ENCODE results near the gene ZC2HC1C. TPM values are rescaled to one million over a fixed set of nuclear protein-coding genes. Genes with fewer than 3 reads are reported as not detected.

Gene ZC2HC1C
- total and polyA plus RNA-seq, 2 of the 13 experiments (the other 11 are each of a cell fraction or from before 2014, with no cell fraction given): 3.3 to 3.5 TPM

DNA sequence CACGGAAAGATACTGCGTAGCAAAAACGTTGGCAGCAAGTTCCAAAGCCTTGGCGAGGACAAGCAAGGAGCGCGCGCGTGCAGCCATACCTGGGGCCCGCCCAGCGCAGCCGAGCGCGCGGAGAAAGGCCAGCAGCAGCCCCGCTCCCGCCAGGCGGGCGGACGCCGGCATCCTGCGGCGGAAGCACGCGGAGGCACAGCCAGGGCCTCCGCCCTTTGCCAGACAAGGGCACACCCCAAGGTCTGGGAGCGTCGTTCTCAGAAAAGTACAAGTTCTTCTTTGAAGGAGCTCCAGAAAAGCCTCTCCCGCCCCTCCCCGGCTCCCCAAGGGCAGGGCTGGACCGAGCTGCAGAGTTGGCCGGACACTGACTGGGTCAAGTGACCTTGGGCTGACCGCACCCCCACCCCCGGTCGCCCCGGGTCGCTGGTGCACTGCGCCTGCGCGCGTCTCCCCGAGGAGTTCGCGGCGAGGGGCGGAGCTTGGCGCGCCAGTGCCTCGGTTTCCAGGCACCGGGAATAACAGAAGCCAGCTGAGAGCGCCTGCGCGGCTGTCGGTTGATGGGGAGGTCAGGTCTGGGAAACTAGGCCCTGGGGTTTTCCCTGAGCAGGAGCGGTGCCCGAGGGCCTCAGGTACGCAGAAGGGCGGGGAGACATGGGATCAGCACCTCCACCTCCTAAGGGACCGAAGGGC is at the start of gene ZC2HC1C (continued):
- no peak for TF ChIP-seq HCFC1 (IDR thresholded peaks at IDR 0.05; ENCODE audit: low read depth, low read length)
- TF ChIP-seq ZBTB43 (CRISPR knock-in tag; conservative IDR thresholded peaks at IDR 0.05): peak; percentile 82
- TF ChIP-seq LBX2 (CRISPR knock-in tag; IDR thresholded peaks at IDR 0.05; ENCODE audit: borderline replicate concordance): peak; percentile 42; the same call in 1 of the 2 replicates
- TF ChIP-seq, protein P1, sequence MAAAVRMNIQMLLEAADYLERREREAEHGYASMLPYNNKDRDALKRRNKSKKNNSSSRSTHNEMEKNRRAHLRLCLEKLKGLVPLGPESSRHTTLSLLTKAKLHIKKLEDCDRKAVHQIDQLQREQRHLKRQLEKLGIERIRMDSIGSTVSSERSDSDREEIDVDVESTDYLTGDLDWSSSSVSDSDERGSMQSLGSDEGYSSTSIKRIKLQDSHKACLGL (CRISPR knock-in tag; IDR thresholded peaks at IDR 0.05): peak; percentile 65; the same call in 1 of the 2 replicates
- TF ChIP-seq TOPORS (CRISPR knock-in tag; IDR thresholded peaks at IDR 0.05): no peak
- TF ChIP-seq ARHGAP35 (CRISPR knock-in tag; IDR thresholded peaks at IDR 0.05; ENCODE audit: borderline replicate concordance): no peak; the same call in 1 of the 2 replicates
- TF ChIP-seq AGO2 (optimal IDR thresholded peaks at IDR 0.05; ENCODE audit: low read depth, low read length): peak; percentile 88
- no peak for TF ChIP-seq GABPA (IDR thresholded peaks at IDR 0.05; ENCODE audit: low read depth, low read length)
- TF ChIP-seq GABPA (CRISPR knock-in tag; IDR thresholded peaks at IDR 0.05; ENCODE audit: low read depth): peak; percentile 41
- TF ChIP-seq, protein P2, sequence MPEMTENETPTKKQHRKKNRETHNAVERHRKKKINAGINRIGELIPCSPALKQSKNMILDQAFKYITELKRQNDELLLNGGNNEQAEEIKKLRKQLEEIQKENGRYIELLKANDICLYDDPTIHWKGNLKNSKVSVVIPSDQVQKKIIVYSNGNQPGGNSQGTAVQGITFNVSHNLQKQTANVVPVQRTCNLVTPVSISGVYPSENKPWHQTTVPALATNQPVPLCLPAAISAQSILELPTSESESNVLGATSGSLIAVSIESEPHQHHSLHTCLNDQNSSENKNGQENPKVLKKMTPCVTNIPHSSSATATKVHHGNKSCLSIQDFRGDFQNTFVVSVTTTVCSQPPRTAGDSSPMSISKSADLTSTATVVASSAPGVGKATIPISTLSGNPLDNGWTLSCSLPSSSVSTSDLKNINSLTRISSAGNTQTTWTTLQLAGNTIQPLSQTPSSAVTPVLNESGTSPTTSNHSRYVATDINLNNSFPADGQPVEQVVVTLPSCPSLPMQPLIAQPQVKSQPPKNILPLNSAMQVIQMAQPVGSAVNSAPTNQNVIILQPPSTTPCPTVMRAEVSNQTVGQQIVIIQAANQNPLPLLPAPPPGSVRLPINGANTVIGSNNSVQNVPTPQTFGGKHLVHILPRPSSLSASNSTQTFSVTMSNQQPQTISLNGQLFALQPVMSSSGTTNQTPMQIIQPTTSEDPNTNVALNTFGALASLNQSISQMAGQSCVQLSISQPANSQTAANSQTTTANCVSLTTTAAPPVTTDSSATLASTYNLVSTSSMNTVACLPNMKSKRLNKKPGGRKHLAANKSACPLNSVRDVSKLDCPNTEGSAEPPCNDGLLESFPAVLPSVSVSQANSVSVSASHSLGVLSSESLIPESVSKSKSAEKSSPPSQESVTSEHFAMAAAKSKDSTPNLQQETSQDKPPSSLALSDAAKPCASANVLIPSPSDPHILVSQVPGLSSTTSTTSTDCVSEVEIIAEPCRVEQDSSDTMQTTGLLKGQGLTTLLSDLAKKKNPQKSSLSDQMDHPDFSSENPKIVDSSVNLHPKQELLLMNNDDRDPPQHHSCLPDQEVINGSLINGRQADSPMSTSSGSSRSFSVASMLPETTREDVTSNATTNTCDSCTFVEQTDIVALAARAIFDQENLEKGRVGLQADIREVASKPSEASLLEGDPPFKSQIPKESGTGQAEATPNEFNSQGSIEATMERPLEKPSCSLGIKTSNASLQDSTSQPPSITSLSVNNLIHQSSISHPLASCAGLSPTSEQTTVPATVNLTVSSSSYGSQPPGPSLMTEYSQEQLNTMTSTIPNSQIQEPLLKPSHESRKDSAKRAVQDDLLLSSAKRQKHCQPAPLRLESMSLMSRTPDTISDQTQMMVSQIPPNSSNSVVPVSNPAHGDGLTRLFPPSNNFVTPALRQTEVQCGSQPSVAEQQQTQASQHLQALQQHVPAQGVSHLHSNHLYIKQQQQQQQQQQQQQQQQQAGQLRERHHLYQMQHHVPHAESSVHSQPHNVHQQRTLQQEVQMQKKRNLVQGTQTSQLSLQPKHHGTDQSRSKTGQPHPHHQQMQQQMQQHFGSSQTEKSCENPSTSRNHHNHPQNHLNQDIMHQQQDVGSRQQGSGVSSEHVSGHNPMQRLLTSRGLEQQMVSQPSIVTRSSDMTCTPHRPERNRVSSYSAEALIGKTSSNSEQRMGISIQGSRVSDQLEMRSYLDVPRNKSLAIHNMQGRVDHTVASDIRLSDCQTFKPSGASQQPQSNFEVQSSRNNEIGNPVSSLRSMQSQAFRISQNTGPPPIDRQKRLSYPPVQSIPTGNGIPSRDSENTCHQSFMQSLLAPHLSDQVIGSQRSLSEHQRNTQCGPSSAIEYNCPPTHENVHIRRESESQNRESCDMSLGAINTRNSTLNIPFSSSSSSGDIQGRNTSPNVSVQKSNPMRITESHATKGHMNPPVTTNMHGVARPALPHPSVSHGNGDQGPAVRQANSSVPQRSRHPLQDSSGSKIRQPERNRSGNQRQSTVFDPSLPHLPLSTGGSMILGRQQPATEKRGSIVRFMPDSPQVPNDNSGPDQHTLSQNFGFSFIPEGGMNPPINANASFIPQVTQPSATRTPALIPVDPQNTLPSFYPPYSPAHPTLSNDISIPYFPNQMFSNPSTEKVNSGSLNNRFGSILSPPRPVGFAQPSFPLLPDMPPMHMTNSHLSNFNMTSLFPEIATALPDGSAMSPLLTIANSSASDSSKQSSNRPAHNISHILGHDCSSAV (CRISPR knock-in tag; IDR thresholded peaks at IDR 0.05; ENCODE audit: borderline replicate concordance): 0 out of 2 replicates have a peak, but pooled peaks have one; percentile 74
- TF ChIP-seq ZNF747 (CRISPR knock-in tag; IDR thresholded peaks at IDR 0.05; ENCODE audit: borderline replicate concordance): peak; percentile 93
- TF ChIP-seq ZNF776 (CRISPR knock-in tag; IDR thresholded peaks at IDR 0.05): peak; percentile 29; the same call in 1 of the 2 replicates
- peak; percentile 97 for TF ChIP-seq ZNF740 (CRISPR knock-in tag; IDR thresholded peaks at IDR 0.05)
- TF ChIP-seq HOXA3 (CRISPR knock-in tag; IDR thresholded peaks at IDR 0.05): peak; percentile 65; the same call in 1 of the 2 replicates
- peak; percentile 80 for TF ChIP-seq TBX2 (CRISPR knock-in tag; IDR thresholded peaks at IDR 0.05; ENCODE audit: borderline replicate concordance)
- peak; percentile 62; the same call in 1 of the 2 replicates for TF ChIP-seq ZNF619 (CRISPR knock-in tag; IDR thresholded peaks at IDR 0.05)
- no peak for TF ChIP-seq ZIK1 (CRISPR knock-in tag; IDR thresholded peaks at IDR 0.05; ENCODE audit: borderline replicate concordance, low read depth)
- TF ChIP-seq NFE2L1 (CRISPR knock-in tag; IDR thresholded peaks at IDR 0.05; ENCODE audit: borderline replicate concordance): peak; percentile 87; the same call in 1 of the 2 replicates
